Activated CD8-positive, alpha-beta memory T cell treated with anti-CD3 and anti-CD28 coated beads, Interleukin-2, amount 10 ng/mL, durations not matched to agents 7 days and 5 days (primary cell): ENCODE results near the gene IRF4. TPM values are rescaled to one million over a fixed set of nuclear protein-coding genes. Genes with fewer than 3 reads are reported as not detected.

Experiments
- ATAC-seq: fragments of 150-1000 bp; cut with Tn5 transposase; one replicate; pipeline ENCODE4 v1.10.0; 2021; ENCODE audit warnings: moderate library complexity
- CTCF ChIA-PET: fragments of 350-600 bp; sonication (Branson Sonifier 250); formaldehyde crosslinking; loops from one replicate; lab custom pipeline; 2021; ENCODE audit warnings: antibody characterized with exemption; lab: Charles Lee
- DNase-seq: peaks from one replicate; pipeline ENCODE4 v3.0.0-alpha.2; 2020
- H3K27ac Mint-ChIP-seq: one replicate; pipeline ENCODE4 v1.8.0; 2021; ENCODE audit warnings: mild to moderate bottlenecking, mixed read lengths
- H3K27me3 Mint-ChIP-seq: one replicate; pipeline ENCODE4 v1.8.0; 2021; ENCODE audit warnings: mixed read lengths
- H3K36me3 Mint-ChIP-seq: one replicate; pipeline ENCODE4 v1.8.0; 2021; ENCODE audit warnings: mild to moderate bottlenecking, mixed read lengths
- H3K4me1 Mint-ChIP-seq: one replicate; pipeline ENCODE4 v1.8.0; 2021; ENCODE audit warnings: mixed read lengths
- H3K4me3 Mint-ChIP-seq: one replicate; pipeline ENCODE4 v1.8.0; 2021; ENCODE audit warnings: mild to moderate bottlenecking, moderate library complexity, mixed read lengths
- H3K9me3 Mint-ChIP-seq: one replicate; pipeline ENCODE4 v1.8.0; 2022; ENCODE audit warnings: low read depth, mixed read lengths
- total RNA-seq, 2 experiments: library from RNA; stranded (reverse); gene quantifications; one replicate each; pipeline ENCODE4 v1.2.3, GENCODE V29; 2021

The IRF4 gene
- total RNA-seq, 2 experiments from 2014 or later, result 184 to 254 TPM

- ATAC-seq (peak; percentile 21), DNase-seq (peak; percentile 64)
- H3K27ac Mint-ChIP-seq, result peak overlapping the region; percentile 79
- H3K36me3 Mint-ChIP-seq, result no peaks in the 10 kb centered on the region
- CTCF ChIA-PET, result interaction anchor here (0.8 to 1.5 kb wide), 10 partner anchors 12 to 122 kb away, joined by 3 to 5 read pairs (median 4); no protein-coding TSS in a partner anchor
- H3K4me3 Mint-ChIP-seq, result peak overlapping the region; percentile 55
- peaks cover 43% of the 10 kb centered on the region for H3K4me1 Mint-ChIP-seq
- H3K27me3 Mint-ChIP-seq, result peaks cover 5% of the 10 kb centered on the region
- H3K9me3 Mint-ChIP-seq, result no peaks in the 10 kb centered on the region
These were observed 56.0 kb downstream of the IRF4 start for GRCh38 chr6:447381-448165.

- Mint-ChIP-seq H3K36me3 (no peaks in the 10 kb centered on the region), H3K4me1 (peaks cover 43% of the 10 kb centered on the region), H3K27me3 (peaks cover 8% of the 10 kb centered on the region), H3K27ac (peak overlapping the region; percentile 79), H3K9me3 (no peaks in the 10 kb centered on the region), H3K4me3 (peak overlapping the region; percentile 55)
- DNase-seq (no peak), ATAC-seq (no peak)
- CTCF ChIA-PET, result no interaction called here
These were observed 56.9 kb downstream of the IRF4 start for GRCh38 chr6:448296-449056.

GRCh38 chr6:449057-449430 is 57.5 kb downstream of the IRF4 start:
- Mint-ChIP-seq H3K36me3 (no peaks in the 10 kb centered on the region), H3K4me3 (no peak overlapping the region), H3K4me1 (peaks cover 43% of the 10 kb centered on the region), H3K9me3 (no peaks in the 10 kb centered on the region), H3K27me3 (peaks cover 8% of the 10 kb centered on the region), H3K27ac (no peak overlapping the region)
- DNase-seq, result no peak
- CTCF ChIA-PET, result interaction anchor here (1.7 kb wide), 1 partner anchor 14 kb away, joined by 3 read pairs; no protein-coding TSS in a partner anchor
- no peak for ATAC-seq

DNA sequence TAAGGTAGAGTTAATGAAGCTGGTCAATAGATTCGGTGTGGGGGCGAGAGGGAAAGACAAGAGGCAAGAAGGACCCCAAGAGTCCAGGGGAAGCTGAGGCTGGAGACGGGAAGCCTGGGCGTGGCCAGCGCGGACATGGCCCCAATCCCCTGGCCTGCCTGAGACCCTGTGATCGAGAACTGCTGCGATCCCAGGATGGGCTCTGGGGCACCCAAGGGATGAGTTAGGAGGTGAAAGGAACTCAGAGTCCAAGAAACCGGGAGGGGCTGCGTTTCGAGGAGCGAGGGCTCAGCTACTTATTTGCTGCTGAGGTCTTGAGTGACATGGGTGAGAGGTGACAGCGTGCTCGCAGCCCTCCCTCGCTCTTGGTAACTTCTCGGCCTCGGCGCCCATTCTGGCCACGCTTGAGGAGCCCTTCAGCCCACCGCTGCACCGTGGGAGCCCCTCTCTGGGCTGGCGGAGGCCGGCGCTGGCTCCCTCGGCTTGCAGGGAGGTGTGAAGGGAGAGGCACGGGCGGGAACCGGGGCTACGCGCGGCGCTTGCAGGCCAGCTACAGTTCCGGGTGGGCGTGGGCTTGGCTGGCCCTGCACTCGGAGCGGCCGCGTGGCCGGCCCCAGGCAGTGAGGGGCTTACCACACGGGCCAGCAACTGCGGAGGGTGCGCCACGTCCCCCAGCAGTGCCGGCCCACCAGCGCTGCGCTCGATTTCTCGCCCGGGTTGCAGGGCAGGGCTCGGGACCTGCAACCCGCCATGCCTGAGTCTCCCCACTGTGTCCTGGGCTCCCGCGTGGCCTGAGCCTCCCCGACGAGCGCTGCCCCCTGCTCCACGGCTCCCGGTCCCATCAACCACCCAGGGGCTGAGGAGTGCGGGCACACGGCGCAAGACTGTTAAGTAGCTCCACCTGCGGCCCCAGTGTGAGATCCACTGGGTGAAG is 58.2 kb downstream of the IRF4 start:
- H3K4me1 Mint-ChIP-seq, result peaks cover 44% of the 10 kb centered on the region
- CTCF ChIA-PET, result interaction anchor here (1.7 kb wide), 1 partner anchor 15 kb away, joined by 3 read pairs; no protein-coding TSS in a partner anchor

GRCh38 chr6:451336-451735 is 59.8 kb downstream of the IRF4 start:
- CTCF ChIA-PET, result no interaction called here
- H3K27me3 Mint-ChIP-seq, result peaks cover 16% of the 10 kb centered on the region
- no peaks in the 10 kb centered on the region for H3K9me3 Mint-ChIP-seq
- H3K27ac Mint-ChIP-seq, result no peak overlapping the region
- H3K36me3 Mint-ChIP-seq, result no peaks in the 10 kb centered on the region
- peaks cover 36% of the 10 kb centered on the region for H3K4me1 Mint-ChIP-seq
- H3K4me3 Mint-ChIP-seq, result no peak overlapping the region
- DNase-seq (peak; percentile 38), ATAC-seq (no peak)

More for the DNA sequence above, 58.2 kb downstream of the IRF4 start:
- no peak overlapping the region for H3K4me3 Mint-ChIP-seq
- ATAC-seq (no peak), DNase-seq (no peak)
- no peaks in the 10 kb centered on the region for H3K36me3 Mint-ChIP-seq
- H3K9me3 Mint-ChIP-seq, result no peaks in the 10 kb centered on the region
- H3K27ac Mint-ChIP-seq, result no peak overlapping the region
- H3K27me3 Mint-ChIP-seq, result peaks cover 12% of the 10 kb centered on the region

- DNase-seq (peak; percentile 25), ATAC-seq (no peak)
- H3K9me3 Mint-ChIP-seq, result no peaks in the 10 kb centered on the region
- H3K4me1 Mint-ChIP-seq, result peaks cover 31% of the 10 kb centered on the region
- no peak overlapping the region for H3K27ac Mint-ChIP-seq
- H3K27me3 Mint-ChIP-seq, result peaks cover 16% of the 10 kb centered on the region
- CTCF ChIA-PET, result no interaction called here
- no peak overlapping the region for H3K4me3 Mint-ChIP-seq
- H3K36me3 Mint-ChIP-seq, result no peaks in the 10 kb centered on the region
These were observed 60.3 kb downstream of the IRF4 start for GRCh38 chr6:451847-452246.

DNA sequence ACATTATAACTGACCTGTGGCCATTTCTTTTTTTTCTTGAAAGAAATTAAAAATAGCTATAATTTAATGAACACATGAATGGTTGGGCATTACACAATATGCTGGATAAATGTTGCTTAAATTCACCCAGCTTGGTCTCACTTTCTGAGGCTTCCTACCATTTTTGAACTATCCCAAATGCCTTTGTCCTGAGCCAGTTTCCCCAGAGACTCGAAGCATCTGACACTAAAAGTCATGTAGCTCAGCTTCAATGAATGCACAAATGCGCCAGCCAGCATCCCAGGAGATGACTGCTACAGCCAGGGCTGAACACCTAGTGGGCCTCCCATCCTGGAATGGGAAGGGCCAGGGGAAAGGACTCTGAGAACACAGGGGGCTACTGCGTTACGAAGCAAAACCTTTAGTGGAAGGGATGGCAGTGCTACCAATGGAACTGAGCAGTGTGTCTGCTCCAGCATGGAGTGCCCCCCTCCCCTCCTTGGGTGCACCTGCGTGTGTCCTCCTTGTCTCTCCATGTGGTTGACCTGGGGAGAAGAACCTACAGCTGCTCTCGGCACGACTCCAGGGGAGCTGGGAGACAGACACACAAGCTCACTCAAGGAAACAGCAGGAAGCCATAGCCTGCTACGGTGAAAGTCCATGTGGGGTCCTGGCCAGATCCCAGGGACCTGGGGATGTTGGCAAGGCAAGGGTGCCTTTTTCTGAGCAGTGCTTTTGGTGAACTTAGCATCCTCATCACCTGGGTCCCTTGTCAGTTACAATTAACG is 60.9 kb downstream of the IRF4 start:
- Mint-ChIP-seq H3K27me3 (peaks cover 16% of the 10 kb centered on the region), H3K36me3 (peaks cover 4% of the 10 kb centered on the region), H3K4me1 (peaks cover 24% of the 10 kb centered on the region), H3K27ac (no peak overlapping the region), H3K9me3 (peaks cover under 1% of the 10 kb centered on the region), H3K4me3 (no peak overlapping the region)
- DNase-seq (peak; percentile 26), ATAC-seq (no peak)
- CTCF ChIA-PET, result interaction anchor here (0.6 to 2.0 kb wide), 3 partner anchors 16 to 263 kb away, joined by 3 to 6 read pairs (median 3); no protein-coding TSS in a partner anchor

DNA sequence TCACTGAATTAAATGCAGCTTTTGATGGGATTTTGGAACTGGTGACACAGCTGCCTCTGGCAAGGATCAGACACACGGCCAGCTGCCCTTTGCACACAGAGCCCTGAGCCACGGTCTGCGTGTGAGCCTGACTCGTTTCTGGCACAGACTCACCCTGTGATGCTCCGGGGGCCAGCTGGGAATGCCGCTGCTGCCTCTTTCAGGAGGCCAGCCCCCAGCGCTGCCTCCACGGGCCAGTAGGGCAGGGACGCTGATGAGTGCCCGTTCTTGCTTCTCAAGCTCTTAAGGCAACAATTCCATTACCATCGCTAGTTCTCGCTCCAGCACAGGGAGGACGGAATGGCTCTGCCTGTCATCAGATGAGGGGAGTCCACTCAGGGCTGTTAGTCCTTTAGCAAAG is 61.6 kb downstream of the IRF4 start:
- peaks cover 6% of the 10 kb centered on the region for H3K9me3 Mint-ChIP-seq
- DNase-seq, result peak; percentile 23
- no peak overlapping the region for H3K4me3 Mint-ChIP-seq

DNA sequence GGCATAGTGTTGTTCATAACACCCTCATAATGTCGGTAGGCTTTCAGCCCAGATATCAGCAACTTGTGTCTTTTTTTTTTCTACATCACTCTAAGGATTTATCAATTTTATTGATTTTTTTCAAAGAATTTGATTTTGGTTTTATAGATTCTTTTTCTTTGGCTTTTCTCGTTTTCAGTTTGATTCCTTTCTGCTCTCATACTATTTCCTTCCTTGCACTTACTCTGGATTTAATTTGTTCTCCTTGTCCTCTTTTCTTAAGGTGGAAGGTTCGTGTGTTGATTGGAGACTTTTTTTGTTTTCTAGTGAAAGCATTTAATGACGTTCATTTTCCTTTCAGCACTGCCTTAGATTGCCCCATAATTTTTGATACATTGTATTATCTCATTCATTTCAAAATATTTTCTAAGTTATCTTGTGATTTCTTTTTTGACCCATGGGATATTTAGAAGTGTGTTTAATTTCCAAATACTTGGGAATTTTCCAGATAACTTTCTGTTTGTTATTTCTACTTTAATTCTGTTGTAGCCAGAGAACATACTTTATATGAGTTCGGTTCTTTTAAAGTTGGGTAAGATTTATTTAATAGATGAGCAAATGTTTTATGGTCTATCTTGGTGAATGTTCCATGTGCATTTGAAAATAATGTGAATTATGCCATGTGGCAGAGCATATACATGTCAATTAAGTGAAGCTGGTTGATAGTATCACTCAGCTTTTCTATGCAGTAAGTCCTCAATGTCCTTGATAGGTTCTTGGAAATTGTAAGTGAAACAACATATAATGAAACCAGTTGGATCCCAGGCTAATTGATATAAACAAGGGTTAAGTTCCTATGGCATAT is 62.8 kb downstream of the IRF4 start:
- H3K9me3 Mint-ChIP-seq, result peaks cover 7% of the 10 kb centered on the region
- no peak for ATAC-seq
- CTCF ChIA-PET, result interaction anchor here (2.0 kb wide), 1 partner anchor 14 kb away, joined by 6 read pairs; no protein-coding TSS in a partner anchor
- H3K36me3 Mint-ChIP-seq, result peaks cover 10% of the 10 kb centered on the region
- H3K27me3 Mint-ChIP-seq, result peaks cover 17% of the 10 kb centered on the region
- peaks cover 12% of the 10 kb centered on the region for H3K4me1 Mint-ChIP-seq
- H3K27ac Mint-ChIP-seq, result no peak overlapping the region
- no peak for DNase-seq
- H3K4me3 Mint-ChIP-seq, result no peak overlapping the region

More for the DNA sequence above, 61.6 kb downstream of the IRF4 start:
- Mint-ChIP-seq H3K4me1 (peaks cover 18% of the 10 kb centered on the region), H3K36me3 (peaks cover 7% of the 10 kb centered on the region), H3K27me3 (peaks cover 16% of the 10 kb centered on the region), H3K27ac (no peak overlapping the region)
- no peak for ATAC-seq
- CTCF ChIA-PET, result interaction anchor here (0.6 to 2.0 kb wide), 3 partner anchors 15 to 264 kb away, joined by 3 to 6 read pairs (median 3); no protein-coding TSS in a partner anchor

- no peak overlapping the region for H3K27ac Mint-ChIP-seq
- DNase-seq, result peak; percentile 62
- H3K4me3 Mint-ChIP-seq, result peak overlapping the region; percentile 8
These were observed 63.5 kb downstream of the IRF4 start for GRCh38 chr6:455006-455585.

DNA sequence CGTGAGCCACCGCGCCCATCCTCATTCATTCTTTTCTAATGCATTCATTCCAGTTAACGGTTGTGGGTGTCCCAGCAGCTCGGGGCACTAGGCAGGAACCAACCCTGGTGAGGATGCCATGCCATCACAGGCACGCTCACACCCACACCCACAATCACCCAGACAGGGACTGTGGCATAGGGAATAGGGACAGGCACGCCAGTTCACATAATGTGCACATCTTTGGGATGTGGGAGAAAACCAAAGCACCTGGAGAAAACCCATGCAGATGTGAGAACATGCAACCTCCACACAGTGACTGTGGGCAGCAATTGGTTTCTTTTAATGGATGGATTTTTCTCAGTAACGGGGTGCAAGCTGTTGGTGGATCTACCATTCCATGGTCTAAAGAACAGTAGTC is 64.3 kb downstream of the IRF4 start:
- H3K36me3 Mint-ChIP-seq, result peaks cover 10% of the 10 kb centered on the region
- no peak overlapping the region for H3K4me3 Mint-ChIP-seq
- ATAC-seq (no peak), DNase-seq (no peak)
- H3K4me1 Mint-ChIP-seq, result peaks cover 14% of the 10 kb centered on the region
- no peak overlapping the region for H3K27ac Mint-ChIP-seq
- peaks cover 9% of the 10 kb centered on the region for H3K9me3 Mint-ChIP-seq
- peaks cover 24% of the 10 kb centered on the region for H3K27me3 Mint-ChIP-seq
- CTCF ChIA-PET, result no interaction called here

More at GRCh38 chr6:455006-455585, 63.5 kb downstream of the IRF4 start:
- Mint-ChIP-seq H3K9me3 (peaks cover 9% of the 10 kb centered on the region), H3K27me3 (peaks cover 19% of the 10 kb centered on the region), H3K4me1 (peaks cover 14% of the 10 kb centered on the region), H3K36me3 (peaks cover 10% of the 10 kb centered on the region)
- peak; percentile 64 for ATAC-seq
- CTCF ChIA-PET, result no interaction called here
